ENCODE data around the gene COMMD8. TPM values are rescaled to one million over a fixed set of nuclear protein-coding genes. Genes with fewer than 3 reads are reported as not detected.
A peak's percentile ranks its signal among the peaks of the same experiment; 100 is the strongest.

Gene COMMD8
- total RNA-seq: 10 to 100 TPM in 3 of 4 donors, 1 to 10 TPM in 1; 6.0 to 26.1 (median 19.1) TPM

DNA sequence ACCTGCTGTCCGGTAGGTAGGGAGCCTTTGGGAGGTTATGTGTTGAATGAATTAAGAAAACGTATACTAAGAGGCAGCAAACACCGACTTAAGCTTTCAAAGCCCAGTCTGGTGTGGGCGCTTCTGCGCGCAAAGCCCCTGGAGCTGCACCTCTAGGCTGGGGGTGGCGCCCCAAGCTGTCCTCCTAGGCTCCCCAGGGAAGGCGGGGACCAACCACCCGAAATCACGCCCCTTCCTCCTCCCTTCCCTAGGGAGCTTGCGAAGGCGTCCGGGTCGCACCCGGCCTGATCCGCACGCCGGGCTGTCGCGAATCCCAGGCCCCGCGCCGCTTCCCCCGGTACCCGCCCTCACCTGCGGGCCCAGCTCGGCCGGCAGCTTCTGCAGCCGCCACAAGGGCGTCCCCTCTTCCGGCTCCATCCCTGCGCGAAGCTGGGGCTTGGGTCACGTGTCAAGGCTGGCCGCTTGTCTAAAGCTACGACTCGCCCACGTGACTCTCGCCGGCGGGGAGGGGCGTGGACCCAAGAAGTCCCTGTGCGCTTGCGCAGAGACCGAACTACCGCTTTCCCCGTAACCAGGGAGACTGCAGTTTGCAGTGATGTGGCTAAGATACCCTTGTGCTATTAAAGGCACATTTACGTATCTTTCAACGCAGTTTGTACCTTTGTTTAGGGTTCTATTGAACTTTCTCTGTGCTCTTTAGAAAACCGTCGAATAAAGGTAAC is at the start of gene COMMD8:
COMMD8 (minus strand) TSS at position 468 of the 722 bp plus-strand sequence; CDS start at position 417, 51 bp downstream.
- no peaks in the 10 kb centered on the region for H3K27me3 ChIP-seq
- H3K4me3 ChIP-seq: peak within 1 kb of the TSS; percentile 73 to 83 (median 78)
- TF ChIP-seq CTCF (IDR thresholded peaks at IDR 0.05): peak in 4 of 6 experiments; percentile 28 to 66 (median 47)
- peak; percentile 50 to 64 for TF ChIP-seq POLR2A (IDR thresholded peaks at IDR 0.05)
- no peaks in the 10 kb centered on the region for H3K36me3 ChIP-seq
- DNase-seq: peak; percentile 97 to 99 (median 98)
- peak within 1 kb of the TSS; percentile 71 to 93 (median 85) for H3K27ac ChIP-seq
- H3K9me3 ChIP-seq: no peaks in the 10 kb centered on the region
- peaks cover 0 to 3% (median 0%) of the 10 kb centered on the region in 4 donors for H3K4me1 ChIP-seq

DNA sequence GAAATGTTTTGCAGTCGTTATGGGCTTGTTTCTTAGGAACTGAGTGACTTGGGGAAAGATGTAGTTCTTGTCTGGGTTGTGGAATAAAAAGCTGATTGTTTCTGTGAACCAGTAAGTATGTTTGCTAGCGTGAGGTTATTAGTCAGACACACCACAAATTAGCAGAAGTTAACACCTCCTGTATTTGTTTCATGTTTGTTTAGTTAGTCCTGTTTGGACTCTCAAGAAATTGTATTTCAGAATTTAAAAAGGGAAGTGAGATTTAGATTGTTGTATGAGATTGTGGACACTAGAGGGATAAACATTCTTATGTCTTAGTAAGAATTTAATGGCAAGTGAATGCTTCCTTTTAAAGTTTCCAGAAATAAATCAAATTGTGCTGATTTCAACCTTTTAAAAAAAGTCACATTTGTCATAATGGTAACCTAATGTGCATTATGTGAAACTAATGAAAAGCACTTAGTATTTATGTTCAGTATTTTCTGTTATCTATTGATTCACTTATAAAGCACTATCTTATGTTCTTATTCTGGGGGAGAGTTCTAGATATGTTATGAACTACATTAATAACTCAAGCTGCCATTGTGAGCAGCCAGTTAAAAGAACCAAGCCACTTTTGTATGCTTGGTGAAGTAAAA is 47.1 kb upstream of the COMMD8 start:
- TF ChIP-seq POLR2A (IDR thresholded peaks at IDR 0.05) (no peak), CTCF (IDR thresholded peaks at IDR 0.05) (peak in 3 of 6 experiments; percentile 11 to 20 (median 13))
- DNase-seq: no peak
- no peaks in the 10 kb centered on the region for H3K9me3 ChIP-seq
- no peaks in the 10 kb centered on the region for H3K27me3 ChIP-seq
- H3K4me1 ChIP-seq: no peaks in the 10 kb centered on the region
- H3K36me3 ChIP-seq: peaks cover 0 to 11% (median 0%) of the 10 kb centered on the region in 3 donors
- H3K27ac ChIP-seq: no peak overlapping the region
- no peak overlapping the region for H3K4me3 ChIP-seq

DNA sequence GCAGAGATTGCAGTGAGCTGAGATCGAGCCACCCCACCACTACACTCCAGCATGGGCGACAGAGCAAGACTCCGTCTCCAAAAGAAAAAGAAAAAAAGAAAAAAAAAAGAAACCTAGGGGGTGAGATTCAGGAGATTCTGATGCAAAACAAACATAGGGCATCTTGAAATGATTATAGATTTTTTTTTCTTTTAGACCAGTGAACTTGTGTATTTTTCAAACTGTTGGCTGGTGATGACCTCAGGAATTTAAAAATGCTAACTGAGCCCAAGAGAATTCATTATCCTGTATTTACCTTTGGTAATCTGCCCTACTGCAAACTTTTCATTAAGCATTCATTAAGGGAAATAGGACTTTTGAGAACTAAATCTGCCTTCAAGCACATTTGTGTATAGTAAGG is 42.2 kb upstream of the COMMD8 start:
- DNase-seq: no peak
- Histone ChIP-seq H3K36me3 (no peaks in the 10 kb centered on the region), H3K4me1 (no peaks in the 10 kb centered on the region), H3K27me3 (no peaks in the 10 kb centered on the region), H3K27ac (no peak overlapping the region), H3K4me3 (no peak overlapping the region), H3K9me3 (no peaks in the 10 kb centered on the region)
- TF ChIP-seq CTCF (IDR thresholded peaks at IDR 0.05) (no peak), POLR2A (IDR thresholded peaks at IDR 0.05) (no peak)

DNA sequence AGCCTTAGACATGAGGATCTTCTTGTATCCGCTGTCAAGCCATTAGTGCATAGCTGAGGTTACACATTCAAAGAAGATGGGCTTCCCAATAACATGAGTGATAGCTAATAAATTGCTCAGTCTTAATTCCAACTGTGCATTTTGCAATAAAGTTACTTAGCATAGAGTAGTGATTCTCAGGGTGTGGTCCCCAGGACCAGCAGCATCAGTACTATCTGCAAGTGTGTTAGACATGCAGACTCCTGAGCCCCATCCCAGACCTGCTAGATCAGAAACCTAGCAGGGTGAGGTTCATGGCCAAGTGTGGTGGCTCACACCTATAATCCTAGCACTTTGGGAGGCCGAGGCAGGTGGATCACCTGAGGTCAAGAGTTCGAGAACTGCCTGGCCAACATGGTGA is 41.6 kb upstream of the COMMD8 start:
- no peak for DNase-seq
- Histone ChIP-seq H3K27ac (no peak overlapping the region), H3K9me3 (no peaks in the 10 kb centered on the region), H3K27me3 (no peaks in the 10 kb centered on the region), H3K4me3 (no peak overlapping the region), H3K36me3 (no peaks in the 10 kb centered on the region), H3K4me1 (no peaks in the 10 kb centered on the region)
- TF ChIP-seq POLR2A (IDR thresholded peaks at IDR 0.05): no peak
- no peak for TF ChIP-seq CTCF (IDR thresholded peaks at IDR 0.05)

DNA sequence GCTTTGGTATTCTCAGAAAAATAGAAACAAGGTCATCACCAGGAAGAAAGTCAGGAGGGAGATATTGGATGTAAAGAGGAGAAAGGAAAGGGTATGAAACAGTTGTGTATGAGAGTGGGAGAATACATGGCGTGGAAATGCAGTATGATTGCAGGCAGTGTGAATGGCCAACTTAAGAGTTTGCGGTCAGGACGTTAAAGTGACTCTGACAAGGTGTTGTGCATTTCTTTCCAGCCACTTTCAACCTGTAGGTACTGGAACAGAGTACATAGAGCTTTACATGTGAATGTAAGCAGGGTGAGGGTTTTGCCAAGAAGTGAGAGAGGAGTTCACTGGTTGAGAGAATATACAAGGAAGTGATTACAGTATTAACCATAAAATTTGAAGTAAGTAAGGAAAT is 37.3 kb upstream of the COMMD8 start:
- TF ChIP-seq POLR2A (IDR thresholded peaks at IDR 0.05) (no peak), CTCF (IDR thresholded peaks at IDR 0.05) (no peak)
- peaks cover 0 to 9% (median 0%) of the 10 kb centered on the region in 4 donors for H3K4me1 ChIP-seq
- no peak for DNase-seq
- H3K4me3 ChIP-seq: no peak overlapping the region
- H3K27ac ChIP-seq: no peak overlapping the region
- H3K36me3 ChIP-seq: no peaks in the 10 kb centered on the region
- H3K9me3 ChIP-seq: no peaks in the 10 kb centered on the region
- H3K27me3 ChIP-seq: no peaks in the 10 kb centered on the region
